ENCODE results near the gene C19orf33.
"Not testable (repeated sequence)": the region's sequence is repeated elsewhere in the genome, so short reads cannot be mapped to it uniquely, and the experiment has no call there.

C19orf33 gene

GRCh38 chr19:38303517-38304351 is at the start of gene C19orf33:
Gene C19orf33 (plus strand): TSS chr19:38304251. CDS start chr19:38304262, 11 bp downstream.
- DNase-seq (ENCODE audit: low read depth in 2 of 2): no peak

GRCh38 chr19:38255383-38256014 is 48.6 kb upstream of the C19orf33 start:
- DNase-seq (ENCODE audit: low read depth in 2 of 2): no peak

GRCh38 chr19:38261942-38262341 is 42.1 kb upstream of the C19orf33 start:
- not testable (repeated sequence) for DNase-seq (ENCODE audit: low read depth in 2 of 2)

- DNase-seq (ENCODE audit: low read depth in 2 of 2): no peak
These were observed 41.3 kb upstream of the C19orf33 start for GRCh38 chr19:38262585-38263268.

GRCh38 chr19:38263689-38264485 is 40.2 kb upstream of the C19orf33 start:
- peak; percentile 75 to 79 for DNase-seq (ENCODE audit: low read depth in 2 of 2)

- DNase-seq (ENCODE audit: low read depth in 2 of 2): peak in 1 of 2 donors; percentile 31
These were observed 39.4 kb upstream of the C19orf33 start, which contains the start of gene SPINT2 for GRCh38 chr19:38264486-38265212. Gene SPINT2 (plus strand): TSS chr19:38264573. CDS start chr19:38264893, 320 bp downstream.

- no peak for DNase-seq (ENCODE audit: low read depth in 2 of 2)
These were observed 38.7 kb upstream of the C19orf33 start for GRCh38 chr19:38265213-38265861.

GRCh38 chr19:38265921-38266429 is 38.1 kb upstream of the C19orf33 start:
- DNase-seq (ENCODE audit: low read depth in 2 of 2): no peak

GRCh38 chr19:38266981-38267597 is 37.0 kb upstream of the C19orf33 start:
- DNase-seq (ENCODE audit: low read depth in 2 of 2): no peak

GRCh38 chr19:38267761-38268483 is 36.1 kb upstream of the C19orf33 start:
- no peak for DNase-seq (ENCODE audit: low read depth in 2 of 2)

- no peak for DNase-seq (ENCODE audit: low read depth in 2 of 2)
These were observed 35.5 kb upstream of the C19orf33 start for GRCh38 chr19:38268539-38268938.

GRCh38 chr19:38270587-38271167 is 33.4 kb upstream of the C19orf33 start:
- no peak for DNase-seq (ENCODE audit: low read depth in 2 of 2)

- DNase-seq (ENCODE audit: low read depth in 2 of 2): no peak
These were observed 30.6 kb upstream of the C19orf33 start for GRCh38 chr19:38273499-38273898.

- DNase-seq (ENCODE audit: low read depth in 2 of 2): no peak
These were observed 29.3 kb upstream of the C19orf33 start for GRCh38 chr19:38274739-38275138.

- no peak for DNase-seq (ENCODE audit: low read depth in 2 of 2)
These were observed 27.0 kb upstream of the C19orf33 start for GRCh38 chr19:38276942-38277517.

GRCh38 chr19:38277549-38277948 is 26.5 kb upstream of the C19orf33 start:
- no peak for DNase-seq (ENCODE audit: low read depth in 2 of 2)

- no peak for DNase-seq (ENCODE audit: low read depth in 2 of 2)
These were observed 25.9 kb upstream of the C19orf33 start for GRCh38 chr19:38277969-38278680.

- no peak for DNase-seq (ENCODE audit: low read depth in 2 of 2)
These were observed 25.3 kb upstream of the C19orf33 start for GRCh38 chr19:38278751-38279150.
